ELF-1 (cell line): ENCODE results near the gene LRRTM3.

Experiments used
- DNase-seq: peaks from one replicate; pipeline ENCODE4 v3.0.0-alpha.2; 2016; ENCODE audit warnings: low read depth, low spot score

LRRTM3 gene

DNA sequence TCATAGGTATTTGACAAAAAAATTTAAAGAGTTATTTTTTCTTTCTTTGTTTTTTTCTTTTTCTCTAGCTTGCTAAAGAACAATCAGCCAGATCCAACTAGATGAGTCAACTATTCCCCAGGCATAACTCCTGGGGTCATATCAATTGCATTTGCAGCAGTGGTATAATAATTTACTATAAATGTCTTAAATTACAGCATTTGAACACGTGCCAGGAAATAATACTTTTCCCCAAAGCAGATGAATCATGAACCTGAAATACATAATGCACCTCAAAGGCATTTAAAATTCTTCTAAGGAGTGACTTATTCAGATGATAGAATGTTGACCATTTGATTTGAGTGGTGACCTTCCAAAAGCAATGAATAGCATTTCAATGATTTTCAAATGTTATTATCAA, 190.1 kb downstream of the LRRTM3 start:
- no peak for DNase-seq

DNA sequence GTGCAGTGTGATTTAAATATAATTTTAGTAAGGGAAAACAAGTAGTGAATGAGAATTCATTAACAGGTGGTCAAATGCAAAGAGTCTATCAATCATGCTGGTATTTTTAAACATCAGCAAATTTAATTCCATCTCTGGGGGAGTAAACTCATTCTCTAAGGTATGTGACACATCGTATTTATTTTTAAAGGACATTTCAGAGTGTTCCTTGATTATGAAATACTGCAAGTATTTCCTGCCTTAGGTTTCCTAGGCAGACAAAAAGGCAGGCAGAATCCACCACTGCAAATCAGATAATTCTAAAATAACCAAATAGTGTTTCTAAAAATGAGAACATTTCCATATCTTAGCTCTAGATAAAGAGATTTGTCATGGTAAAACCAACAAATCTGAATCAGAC, 193.8 kb downstream of the LRRTM3 start:
- no peak for DNase-seq

DNA sequence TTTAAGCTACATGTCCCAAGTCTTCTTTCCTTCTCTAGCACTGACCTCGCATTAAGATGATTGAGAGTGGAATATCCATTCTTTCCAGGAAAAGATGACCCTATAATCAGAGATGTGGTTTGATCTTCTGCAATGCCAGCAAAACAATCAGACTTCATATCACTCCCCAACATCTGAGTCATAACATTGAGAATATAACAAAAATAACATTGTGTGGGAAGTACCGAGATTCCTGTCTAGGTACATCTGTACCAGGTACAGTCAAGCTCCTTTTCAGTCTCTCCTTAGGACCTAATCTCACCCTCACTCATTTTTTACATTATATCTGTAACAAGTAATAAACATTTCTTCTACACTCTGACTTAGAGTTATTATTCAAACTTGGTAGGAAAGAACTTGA, 201.6 kb downstream of the LRRTM3 start:
- DNase-seq = no peak

DNA sequence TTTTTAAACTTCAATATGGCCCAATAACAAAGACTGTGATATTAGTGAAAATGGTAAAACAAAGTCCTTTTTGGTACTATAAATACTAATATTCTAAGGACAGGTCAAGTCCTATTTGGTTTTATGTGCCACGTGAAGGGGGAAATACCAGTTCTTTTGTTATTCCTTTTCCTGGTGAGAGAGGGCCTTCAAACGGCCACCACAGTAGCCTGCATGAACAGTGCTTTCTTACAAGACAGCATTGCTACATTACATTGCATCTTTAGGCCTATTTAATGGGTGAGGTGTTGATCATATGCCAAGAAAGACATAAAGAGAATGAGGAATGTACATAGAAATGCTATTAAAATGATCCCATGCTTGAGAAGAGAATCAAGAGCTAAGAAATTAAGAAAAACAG, 214.8 kb downstream of the LRRTM3 start:
- DNase-seq = no peak

DNA sequence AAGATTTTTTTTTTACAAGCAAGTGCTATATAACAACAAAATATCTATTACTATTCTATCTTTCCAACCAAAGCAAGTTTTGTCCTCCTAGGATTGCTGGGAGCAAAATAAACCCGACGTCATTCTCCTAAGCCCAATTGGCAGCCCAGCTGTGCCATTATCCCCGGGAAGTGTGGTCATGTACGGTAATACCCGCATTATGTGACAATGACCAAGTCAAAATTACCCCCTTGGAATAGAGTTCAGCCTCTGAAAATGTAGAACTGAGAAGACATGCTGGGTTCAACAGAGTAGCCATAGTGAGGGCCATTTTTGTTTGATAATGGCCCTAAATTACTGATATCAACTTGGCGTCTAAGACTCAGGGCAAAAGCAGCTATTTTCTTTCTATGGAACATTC, 215.5 kb downstream of the LRRTM3 start:
- no peak for DNase-seq

DNA sequence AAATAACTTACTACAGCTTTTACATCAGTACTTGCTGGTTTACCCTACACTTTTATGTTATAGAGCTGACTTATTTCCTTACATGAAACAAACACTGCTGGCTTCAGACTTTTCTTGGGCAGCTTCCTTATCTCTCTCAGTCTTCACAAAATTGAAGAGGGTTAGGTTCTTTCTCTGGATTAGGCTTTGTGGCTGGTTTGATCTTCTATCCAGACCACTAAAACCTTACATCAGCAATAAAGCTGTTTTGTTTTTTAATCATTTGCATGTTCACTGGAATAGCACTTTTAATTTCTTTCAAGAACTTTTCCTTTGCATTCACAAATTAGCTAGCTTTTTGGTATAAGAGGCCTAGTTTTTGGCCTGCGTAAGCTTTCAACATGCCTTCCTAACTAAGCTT, 218.7 kb downstream of the LRRTM3 start:
- DNase-seq = no peak
